Osteocyte (in vitro differentiated cells): Measurements from ENCODE around the gene BCL2. TPM values are rescaled to one million over a fixed set of nuclear protein-coding genes. Genes with fewer than 3 reads are reported as not detected.

Experiments used
- DNase-seq: peaks from one replicate; pipeline ENCODE4 v3.0.0; 2021; ENCODE audit warnings: mixed read lengths; ENCODE audit not compliant: unreplicated experiment; ENCODE audit errors: extremely low spot score
- H3K27ac Mint-ChIP-seq: one replicate; pipeline ENCODE4 v1.8.0; 2021; ENCODE audit warnings: mild to moderate bottlenecking, mixed read lengths; ENCODE audit not compliant: unreplicated experiment
- H3K27me3 Mint-ChIP-seq: one replicate; pipeline ENCODE4 v1.8.0; 2021; ENCODE audit warnings: mixed read lengths; ENCODE audit not compliant: unreplicated experiment
- H3K36me3 Mint-ChIP-seq: one replicate; pipeline ENCODE4 v1.8.0; 2021; ENCODE audit warnings: mixed read lengths; ENCODE audit not compliant: unreplicated experiment
- H3K4me1 Mint-ChIP-seq: one replicate; pipeline ENCODE4 v1.8.0; 2021; ENCODE audit warnings: mixed read lengths; ENCODE audit not compliant: unreplicated experiment
- H3K4me3 Mint-ChIP-seq: one replicate; pipeline ENCODE4 v1.8.0; 2021; ENCODE audit warnings: mild to moderate bottlenecking, moderate library complexity, mixed read lengths; ENCODE audit not compliant: unreplicated experiment
- H3K9me3 Mint-ChIP-seq: one replicate; pipeline ENCODE4 v1.8.0; 2021; ENCODE audit warnings: mixed read lengths; ENCODE audit not compliant: unreplicated experiment
- total RNA-seq: library from RNA; stranded (reverse); gene quantifications from 2 replicates; pipeline ENCODE4 v1.2.1, GENCODE V29; 2021
- TF ChIP-seq, protein P1 (sequence below): fragments of 200-600 bp; sonication (generic); IDR thresholded peaks from 2 replicates; pipeline ENCODE4 v1.5.0; 2021; ENCODE audit warnings: antibody characterized with exemption, mild to moderate bottlenecking, moderate library complexity

BCL2 gene
- total RNA-seq, 1 donor from 2014 or later: 3.2 TPM

DNA sequence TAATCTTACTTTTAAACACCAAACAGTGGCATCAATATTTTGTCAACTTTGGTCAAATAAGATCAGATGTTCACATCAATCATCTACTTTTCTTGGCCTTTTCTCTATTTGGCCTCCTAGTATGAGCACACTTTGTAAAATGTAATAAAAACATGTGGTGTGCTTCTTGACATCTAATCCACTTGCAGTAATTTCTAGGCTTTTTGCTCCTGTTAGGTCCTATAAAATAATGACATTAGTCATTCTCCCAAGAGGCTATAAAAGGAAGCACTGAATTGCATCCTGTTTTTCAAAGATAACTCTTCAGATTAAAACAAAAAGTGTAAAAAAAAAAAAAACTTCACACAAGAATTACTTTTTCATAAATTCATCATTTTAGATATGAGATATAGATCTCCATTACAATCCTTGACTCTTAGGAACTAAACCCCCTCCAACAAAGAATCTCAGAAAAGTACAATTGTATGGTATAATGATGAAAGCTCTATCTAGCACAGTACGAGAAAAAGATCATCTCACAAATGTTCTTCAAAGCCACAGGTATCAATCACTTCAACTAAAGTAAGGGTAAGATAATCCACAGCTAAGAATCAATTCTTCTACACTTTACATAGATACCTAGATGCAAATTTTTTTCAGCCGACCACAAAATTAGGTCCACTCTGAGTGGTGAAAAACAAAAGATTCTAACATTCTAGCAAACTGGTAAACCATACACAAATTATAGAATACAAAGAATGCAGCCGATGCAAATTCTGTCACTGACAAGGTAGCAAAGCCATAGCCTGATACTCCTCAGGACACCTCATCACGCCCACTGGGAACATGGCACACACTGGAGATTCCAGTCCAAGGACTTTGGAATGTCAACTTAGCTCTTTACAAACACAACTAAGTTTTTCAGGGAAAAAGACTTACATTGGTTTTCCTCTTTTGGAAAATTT lies 2.7 kb downstream of the BCL2 start:
- Mint-ChIP-seq H3K27ac (no peak overlapping the region), H3K27me3 (peaks cover 2% of the 10 kb centered on the region), H3K9me3 (no peaks in the 10 kb centered on the region), H3K4me3 (peak overlapping the region; percentile 65), H3K4me1 (peaks cover 22% of the 10 kb centered on the region), H3K36me3 (no peaks in the 10 kb centered on the region)
- DNase-seq: no peak
- TF ChIP-seq, protein P1, sequence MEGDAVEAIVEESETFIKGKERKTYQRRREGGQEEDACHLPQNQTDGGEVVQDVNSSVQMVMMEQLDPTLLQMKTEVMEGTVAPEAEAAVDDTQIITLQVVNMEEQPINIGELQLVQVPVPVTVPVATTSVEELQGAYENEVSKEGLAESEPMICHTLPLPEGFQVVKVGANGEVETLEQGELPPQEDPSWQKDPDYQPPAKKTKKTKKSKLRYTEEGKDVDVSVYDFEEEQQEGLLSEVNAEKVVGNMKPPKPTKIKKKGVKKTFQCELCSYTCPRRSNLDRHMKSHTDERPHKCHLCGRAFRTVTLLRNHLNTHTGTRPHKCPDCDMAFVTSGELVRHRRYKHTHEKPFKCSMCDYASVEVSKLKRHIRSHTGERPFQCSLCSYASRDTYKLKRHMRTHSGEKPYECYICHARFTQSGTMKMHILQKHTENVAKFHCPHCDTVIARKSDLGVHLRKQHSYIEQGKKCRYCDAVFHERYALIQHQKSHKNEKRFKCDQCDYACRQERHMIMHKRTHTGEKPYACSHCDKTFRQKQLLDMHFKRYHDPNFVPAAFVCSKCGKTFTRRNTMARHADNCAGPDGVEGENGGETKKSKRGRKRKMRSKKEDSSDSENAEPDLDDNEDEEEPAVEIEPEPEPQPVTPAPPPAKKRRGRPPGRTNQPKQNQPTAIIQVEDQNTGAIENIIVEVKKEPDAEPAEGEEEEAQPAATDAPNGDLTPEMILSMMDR: no peak

DNA sequence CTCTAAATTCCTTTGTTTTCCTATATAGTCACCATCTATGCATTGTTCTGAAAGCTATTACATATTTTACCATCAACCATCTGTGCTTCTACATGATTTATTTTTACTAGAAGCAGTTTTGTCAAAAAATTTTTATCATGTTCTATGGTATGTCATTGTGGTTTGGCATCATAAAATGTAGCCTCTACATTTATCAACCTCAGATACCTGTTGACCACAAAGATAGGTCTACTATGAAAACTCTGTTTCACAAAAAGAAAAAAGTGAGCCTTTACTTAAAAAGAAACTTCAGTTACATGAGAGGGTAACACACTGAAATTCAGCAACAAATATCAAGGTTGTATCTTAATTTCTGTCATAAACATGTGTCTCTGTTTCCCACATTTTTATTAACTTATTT lies 3.7 kb downstream of the BCL2 start:
- Mint-ChIP-seq H3K27me3 (peaks cover 2% of the 10 kb centered on the region), H3K9me3 (no peaks in the 10 kb centered on the region), H3K27ac (no peak overlapping the region), H3K4me3 (no peak overlapping the region), H3K4me1 (peaks cover 22% of the 10 kb centered on the region), H3K36me3 (no peaks in the 10 kb centered on the region)
- no peak for DNase-seq
- TF ChIP-seq, protein P1: no peak

DNA sequence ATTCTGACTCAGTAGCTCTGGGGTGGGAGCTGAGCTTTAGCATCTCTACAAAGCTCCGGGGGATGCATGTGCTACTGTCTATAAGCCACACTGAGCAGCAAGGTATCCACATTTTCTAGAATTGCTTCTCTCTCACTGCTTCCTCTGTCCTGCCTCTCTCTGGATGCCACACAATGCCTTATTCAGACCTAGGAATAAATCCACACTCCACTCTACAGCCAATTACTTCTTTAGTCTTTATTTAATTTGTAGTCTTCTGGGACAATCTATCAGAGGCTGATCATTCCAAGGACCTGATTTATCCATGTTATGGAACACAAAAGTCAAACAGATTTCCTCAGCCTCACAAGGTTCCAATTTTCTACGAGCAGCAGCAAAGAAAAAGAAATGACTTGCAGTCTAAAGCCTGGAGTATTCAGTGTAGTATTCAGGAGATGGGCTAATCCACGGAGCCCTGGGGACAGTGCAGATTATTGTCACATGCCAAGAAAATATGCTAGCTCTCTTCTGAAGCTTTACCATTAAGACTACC lies 4.4 kb downstream of the BCL2 start:
- TF ChIP-seq, protein P1: no peak
- Mint-ChIP-seq H3K4me1 (peaks cover 22% of the 10 kb centered on the region), H3K36me3 (no peaks in the 10 kb centered on the region), H3K9me3 (no peaks in the 10 kb centered on the region), H3K27ac (no peak overlapping the region), H3K27me3 (peaks cover 2% of the 10 kb centered on the region), H3K4me3 (no peak overlapping the region)
- no peak for DNase-seq

DNA sequence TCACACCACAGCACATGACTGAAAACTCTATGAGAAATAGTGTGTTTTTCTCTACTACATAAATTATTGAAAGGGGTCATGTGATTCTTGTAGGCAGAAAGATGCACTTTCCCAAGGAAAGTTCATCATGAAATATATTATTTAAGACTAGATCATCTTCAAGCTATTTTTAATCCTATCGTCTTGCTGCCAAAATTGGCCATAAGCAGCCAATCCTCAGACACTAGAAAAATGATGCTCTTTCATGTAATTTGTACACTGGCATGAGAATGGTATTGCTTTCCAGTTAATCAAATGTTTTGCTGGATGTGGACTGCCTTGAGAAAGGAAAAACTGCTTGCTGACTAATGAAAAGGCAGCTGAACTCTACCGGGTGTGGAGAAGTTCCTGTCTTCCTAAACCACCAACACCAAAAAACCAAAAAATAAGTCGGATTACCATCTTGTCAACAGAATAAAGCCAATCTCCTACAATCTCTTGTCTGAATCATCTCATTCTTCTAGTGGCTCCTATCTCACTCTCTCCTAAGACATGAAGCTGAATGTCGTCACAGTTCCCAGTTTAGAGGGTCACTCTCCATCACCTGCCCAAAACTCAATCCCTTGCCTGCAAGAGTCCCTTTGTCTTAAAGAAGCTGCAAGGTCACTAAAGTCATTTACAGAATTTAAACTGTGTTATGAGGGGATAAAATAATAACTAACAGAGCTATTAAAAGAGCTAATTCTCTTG lies 5.3 kb downstream of the BCL2 start:
- H3K36me3 Mint-ChIP-seq: no peaks in the 10 kb centered on the region
- TF ChIP-seq, protein P1: no peak
- peaks cover 20% of the 10 kb centered on the region for H3K4me1 Mint-ChIP-seq
- no peak for DNase-seq
- H3K27me3 Mint-ChIP-seq: peaks cover 2% of the 10 kb centered on the region
- no peak overlapping the region for H3K27ac Mint-ChIP-seq
- H3K4me3 Mint-ChIP-seq: no peak overlapping the region
- H3K9me3 Mint-ChIP-seq: no peaks in the 10 kb centered on the region
